Heart left ventricle (tissue), 13 donors: ENCODE measurements around the gene SPTB.

Experiments used
- POLR2A ChIP-seq, 2 donors: fragments of 450-650 bp; IDR thresholded peaks; one replicate each; pipeline ENCODE4 v1.6.1; 2017; ENCODE audit warnings: antibody characterized with exemption in 2 of 2, mild to moderate bottlenecking in 2 of 2, moderate library complexity in 2 of 2
- TF ChIP-seq, protein P1 (sequence below), 12 donors: fragments of 200-600 bp; sonication (generic) in 4 of 12; IDR thresholded peaks; one replicate each; pipeline versions ENCODE4 v1.5.0 to v1.8.0; 2018 to 2022; ENCODE audit warnings: antibody characterized with exemption in 12 of 12, mild to moderate bottlenecking in 5 of 12
- donor health status: ischemic (EF 13 %, LVEDD 7.1; RV severe dilation, severe dysfunction).
- donor health status: DM: no; HTN: yes; CAD: no.
- donor health status: DM: no; HTN: no; CAD: no.
- donor health status: ischemic (EF 25% LVEDD 6.9; RV normal size, moderate dysfunction).
- donor health status: ischemic (EF 25% LVEDD 5.7; RV mildly dilated, moderate dysfunction).
- donor health status: ischemic (EF 35%, LVEDD 5.7; RV mildly dilated, moderate dysfunction).
- donor health status: nonischemic (EF 11% LVEDD 7.7; RV severe dilation, severe dysfunction).
- donor health status: DM: yes; HTN: yes; CAD: no.
- donor health status: PGD.
- donor health status: ischemic (EF 29% LVEDD 5.4; RV normal size, mild dysfunction).
- donor health status: nonischemic (EF 23%, LVEDD 6.1; RV moderate dilation, normal function).

- TF ChIP-seq, protein P1, sequence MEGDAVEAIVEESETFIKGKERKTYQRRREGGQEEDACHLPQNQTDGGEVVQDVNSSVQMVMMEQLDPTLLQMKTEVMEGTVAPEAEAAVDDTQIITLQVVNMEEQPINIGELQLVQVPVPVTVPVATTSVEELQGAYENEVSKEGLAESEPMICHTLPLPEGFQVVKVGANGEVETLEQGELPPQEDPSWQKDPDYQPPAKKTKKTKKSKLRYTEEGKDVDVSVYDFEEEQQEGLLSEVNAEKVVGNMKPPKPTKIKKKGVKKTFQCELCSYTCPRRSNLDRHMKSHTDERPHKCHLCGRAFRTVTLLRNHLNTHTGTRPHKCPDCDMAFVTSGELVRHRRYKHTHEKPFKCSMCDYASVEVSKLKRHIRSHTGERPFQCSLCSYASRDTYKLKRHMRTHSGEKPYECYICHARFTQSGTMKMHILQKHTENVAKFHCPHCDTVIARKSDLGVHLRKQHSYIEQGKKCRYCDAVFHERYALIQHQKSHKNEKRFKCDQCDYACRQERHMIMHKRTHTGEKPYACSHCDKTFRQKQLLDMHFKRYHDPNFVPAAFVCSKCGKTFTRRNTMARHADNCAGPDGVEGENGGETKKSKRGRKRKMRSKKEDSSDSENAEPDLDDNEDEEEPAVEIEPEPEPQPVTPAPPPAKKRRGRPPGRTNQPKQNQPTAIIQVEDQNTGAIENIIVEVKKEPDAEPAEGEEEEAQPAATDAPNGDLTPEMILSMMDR (IDR thresholded peaks at IDR 0.05) = no peak
- TF ChIP-seq POLR2A (IDR thresholded peaks at IDR 0.05) = no peak
Observed at GRCh38 chr14:64855721-64856528, 23.8 kb downstream of the SPTB start.
